GM19099 (cell line): ENCODE data around the gene ZNRD2.

ENCODE experiments used
- POLR2A ChIP-seq: IDR thresholded peaks from 3 replicates; pipeline ENCODE4 v1.6.1; 2011; ENCODE audit warnings: low read depth; ENCODE audit not compliant: insufficient read length; ENCODE audit errors: extremely low read depth

Gene ZNRD2

GRCh38 chr11:65535102-65535501 lies 35.2 kb upstream of the ZNRD2 start:
- TF ChIP-seq POLR2A = no peak

- TF ChIP-seq POLR2A = no peak
Measured at GRCh38 chr11:65536412-65537295, 33.6 kb upstream of the ZNRD2 start.

- TF ChIP-seq POLR2A = no peak
Measured at GRCh38 chr11:65537296-65537597, 33.0 kb upstream of the ZNRD2 start.

GRCh38 chr11:65537620-65538231 lies 32.6 kb upstream of the ZNRD2 start:
- no peak for TF ChIP-seq POLR2A

GRCh38 chr11:65538232-65538914 lies 31.9 kb upstream of the ZNRD2 start:
- no peak for TF ChIP-seq POLR2A

GRCh38 chr11:65538915-65539743 lies 31.1 kb upstream of the ZNRD2 start:
- TF ChIP-seq POLR2A = no peak

GRCh38 chr11:65539744-65540289 lies 30.5 kb upstream of the ZNRD2 start:
- TF ChIP-seq POLR2A = peak; percentile 4

GRCh38 chr11:65540290-65541092 lies 29.8 kb upstream of the ZNRD2 start:
- peak; percentile 63 for TF ChIP-seq POLR2A

- TF ChIP-seq POLR2A = no peak
Measured at GRCh38 chr11:65541093-65541982, 28.9 kb upstream of the ZNRD2 start.

GRCh38 chr11:65542738-65543390 lies 27.4 kb upstream of the ZNRD2 start:
- TF ChIP-seq POLR2A = no peak

- TF ChIP-seq POLR2A = no peak
Measured at GRCh38 chr11:65545853-65546216, 24.4 kb upstream of the ZNRD2 start.

GRCh38 chr11:65546217-65546958 lies 23.9 kb upstream of the ZNRD2 start:
- TF ChIP-seq POLR2A = peak; percentile 45

GRCh38 chr11:65547446-65548125 lies 22.7 kb upstream of the ZNRD2 start:
- TF ChIP-seq POLR2A = no peak
